Endothelial cell of umbilical vein (primary cell): ENCODE data around the gene RAB36. TPM values are rescaled to one million over a fixed set of nuclear protein-coding genes. Genes with fewer than 3 reads are reported as not detected.

Experiments used
- BruUV-seq: library from RNA; stranded (reverse); fragments of 400-500 nt; replicated peaks from 2 replicates; lab custom pipeline; 2021; lab: Mats Ljungman, UMichigan
- CTCF ChIA-PET: fragments of 300-600, 350-600 bp; sonication (Branson Sonifier 250); formaldehyde crosslinking; loops from one replicate; lab custom pipeline; 2021; ENCODE audit warnings: antibody characterized with exemption, inconsistent platforms; lab: Charles Lee
- POLR2A ChIA-PET: fragments of 300-600, 350-600 bp; sonication (Branson Sonifier 250); formaldehyde crosslinking; loops from one replicate; lab custom pipeline; 2021; ENCODE audit warnings: antibody characterized with exemption, inconsistent platforms; lab: Charles Lee
- DNase-seq: peaks from one replicate; pipeline ENCODE4 v3.0.0-alpha.2; 2011; ENCODE audit warnings: low read depth, low spot score
- FAIRE-seq: peaks from 2 replicates; lab custom pipeline; 2011; peaks lifted over from hg19 to GRCh38; lab: Jason Lieb, UNC
- H2AFZ ChIP-seq: 2 replicates; pipeline ENCODE4 v1.6.0; 2012; ENCODE audit warnings: low read depth, low read length, control low read depth, inconsistent platforms
- H3K27ac ChIP-seq: 2 replicates; pipeline ENCODE4 v1.5.1; 2011; ENCODE audit warnings: low read depth, mild to moderate bottlenecking, control low read depth, low read length, moderate library complexity; ENCODE audit not compliant: insufficient read depth
- H3K27me3 ChIP-seq, 2 experiments: 2 replicates each; pipeline versions ENCODE4 v1.6.0 to v1.6.1; 2011; ENCODE audit warnings: low read length in 2 of 2, mixed read lengths in 1 of 2; ENCODE audit not compliant: control insufficient read depth in 2 of 2, insufficient read depth in 2 of 2
- H3K36me3 ChIP-seq, 2 experiments: 2 replicates in 1 of 2; 3 replicates in 1 of 2; pipeline ENCODE4 v1.5.1; 2011; ENCODE audit warnings: low read length in 2 of 2, mild to moderate bottlenecking in 1 of 2, moderate library complexity in 1 of 2; ENCODE audit not compliant: control insufficient read depth in 2 of 2, insufficient read depth in 2 of 2; ENCODE audit errors: extremely low read depth in 1 of 2
- H3K4me1 ChIP-seq: 3 replicates; pipeline ENCODE4 v1.5.1; 2011; ENCODE audit warnings: mild to moderate bottlenecking, low read length; ENCODE audit not compliant: control insufficient read depth, insufficient read depth; ENCODE audit errors: extremely low read depth
- H3K4me2 ChIP-seq: 2 replicates; pipeline ENCODE4 v1.6.1; 2011; ENCODE audit warnings: low read length, control low read depth, mixed read lengths; ENCODE audit not compliant: insufficient read depth
- H3K4me3 ChIP-seq, 3 experiments: fragments of 200-600 bp in 1 of 3; sonication (generic), shearing (Covaris generic) in 1 of 3; replicated peaks in 1 of 3; 2 replicates each; pipeline ENCODE4 v1.5.1; 2011 to 2016; ENCODE audit warnings: control low read depth in 3 of 3, low read length in 3 of 3, mild to moderate bottlenecking in 2 of 3, inconsistent platforms in 1 of 3, low read depth in 1 of 3, moderate library complexity in 1 of 3; ENCODE audit not compliant: insufficient read depth in 1 of 3
- H3K79me2 ChIP-seq: 2 replicates; pipeline ENCODE4 v1.6.0; 2012; ENCODE audit warnings: low read length, inconsistent platforms; ENCODE audit not compliant: control insufficient read depth, insufficient read depth
- H3K9ac ChIP-seq: replicated peaks from 2 replicates; pipeline ENCODE3; 2011; ENCODE audit warnings: low read length, control low read depth; ENCODE audit not compliant: insufficient read depth; ENCODE audit errors: extremely low read depth
- H3K9me1 ChIP-seq: replicated peaks from 3 replicates; pipeline ENCODE4 v1.6.0; 2011; ENCODE audit warnings: mild to moderate bottlenecking, low read length; ENCODE audit not compliant: control insufficient read depth, insufficient read depth; ENCODE audit errors: extremely low read depth
- H3K9me3 ChIP-seq: replicated peaks from 2 replicates; pipeline ENCODE4 v1.5.1; 2012; ENCODE audit warnings: low read length, inconsistent platforms; ENCODE audit not compliant: control insufficient read depth, insufficient read depth
- H4K20me1 ChIP-seq: replicated peaks from 2 replicates; pipeline ENCODE3; 2011; ENCODE audit warnings: mild to moderate bottlenecking, low read length; ENCODE audit not compliant: control insufficient read depth, insufficient read depth; ENCODE audit errors: extremely low read depth
- CTCF ChIP-seq, 2 donors: IDR thresholded peaks; 1 replicate in 1 of 2; 2 replicates in 1 of 2; pipeline ENCODE4 v1.5.1; 2011; ENCODE audit warnings: low read length in 2 of 2, mild to moderate bottlenecking in 2 of 2, moderate library complexity in 2 of 2, control low read depth in 1 of 2, inconsistent platforms in 1 of 2, low read depth in 1 of 2; ENCODE audit not compliant: insufficient read depth in 1 of 2; ENCODE audit errors: extremely low read depth in 1 of 2
- EZH2 ChIP-seq: IDR thresholded peaks from 2 replicates; pipeline ENCODE4 v1.6.1; 2012; ENCODE audit warnings: borderline replicate concordance, low read depth, mild to moderate bottlenecking, moderate library complexity, low read length, inconsistent platforms; ENCODE audit not compliant: severe bottlenecking
- FOS ChIP-seq: IDR thresholded peaks from 2 replicates; pipeline ENCODE4 v1.6.1; 2011; ENCODE audit warnings: mild to moderate bottlenecking, low read length, moderate library complexity, borderline replicate concordance; ENCODE audit not compliant: insufficient read depth
- GATA2 ChIP-seq: IDR thresholded peaks from 2 replicates; pipeline ENCODE4 v1.7.0; 2011; ENCODE audit warnings: low read depth, mild to moderate bottlenecking, moderate library complexity, mixed read lengths, low read length; ENCODE audit not compliant: insufficient read length, insufficient read depth
- JUN ChIP-seq: IDR thresholded peaks from 2 replicates; pipeline ENCODE4 v1.6.1; 2011; ENCODE audit warnings: borderline replicate concordance, low read depth; ENCODE audit not compliant: insufficient read length, insufficient read depth
- MAX ChIP-seq: IDR thresholded peaks from 2 replicates; pipeline ENCODE4 v1.6.1; 2011; ENCODE audit not compliant: insufficient read depth, insufficient read length
- MYC ChIP-seq: IDR thresholded peaks from one replicate; pipeline ENCODE4 v1.6.1; 2011; ENCODE audit warnings: mild to moderate bottlenecking, low read depth, low read length
- POLR2A ChIP-seq: IDR thresholded peaks from 2 replicates; pipeline ENCODE4 v1.6.1; 2012; ENCODE audit warnings: low read depth, mild to moderate bottlenecking, control low read depth, low read length
- POLR2AphosphoS5 ChIP-seq: IDR thresholded peaks from 2 replicates; pipeline ENCODE4 v1.6.1; 2012; ENCODE audit warnings: low read depth, mild to moderate bottlenecking, control low read depth, low read length, moderate library complexity; ENCODE audit not compliant: insufficient read depth
- dilution Hi-C: fragments of 300-500 bp; cut with MboI; formaldehyde crosslinking; loops from one replicate; pipeline ENCODE4 v1.15.0; 2019; ENCODE audit warnings: low sequenced_read_pairs; ENCODE audit not compliant: extremely low pct_ligation_motif_present
- intact Hi-C: fragments of 100-400 bp; cut with micrococcal nuclease; formaldehyde crosslinking; loops from one replicate; pipeline ENCODE4 v1.10.0; 2022
- polyA plus RNA-seq, 4 experiments: library from polyadenylated mRNA; depleted of rRNA in 3 of 4; stranded (reverse) in 3 of 4; unstranded in 1 of 4; fragments of >200 nt; gene quantifications; 2 replicates each; pipeline versions ENCODE4 v1.2.1 to v1.2.3, GENCODE V29; 2011 to 2012; ENCODE audit warnings: missing spikeins in 1 of 4
- total RNA-seq: library from RNA; stranded (reverse); gene quantifications from 2 replicates; pipeline ENCODE4 v1.2.3, GENCODE V29; 2021

Gene RAB36
- total and polyA plus RNA-seq, 2 donors (not counting 3 experiments of a cell fraction or from before 2014, with no cell fraction given) = 2.7 to 3.1 TPM

- no peak overlapping the region for H3K4me2 ChIP-seq
- H2AFZ ChIP-seq = no peak overlapping the region
- no peaks in the 10 kb centered on the region for H4K20me1 ChIP-seq
- H3K27me3 ChIP-seq = no peaks in the 10 kb centered on the region
- ChIA-PET POLR2A (interaction anchor here (0.5 kb wide), 1 partner anchor 150 kb away, joined by 4 read pairs; no protein-coding TSS in a partner anchor), CTCF (interaction anchor here (1.3 to 1.4 kb wide), 2 partner anchors 132 to 236 kb away, joined by 3 to 4 read pairs; no protein-coding TSS in a partner anchor)
- H3K4me3 ChIP-seq = no peak overlapping the region
- FAIRE-seq = no peak
- no peaks in the 10 kb centered on the region for H3K9me1 ChIP-seq
- H3K9ac ChIP-seq = no peak overlapping the region
- DNase-seq = no peak
- H3K9me3 ChIP-seq = no peaks in the 10 kb centered on the region
- no peak for TF ChIP-seq MYC
- no peak for TF ChIP-seq JUN
- no peak for TF ChIP-seq POLR2A
- no peak for TF ChIP-seq POLR2AphosphoS5
- no peak for TF ChIP-seq FOS
- TF ChIP-seq GATA2 = no peak
- no peak for TF ChIP-seq EZH2
- no peak for TF ChIP-seq MAX
- no peak for TF ChIP-seq CTCF (IDR thresholded peaks at IDR 0.05; ENCODE audit: extremely low read depth in 1 of 2, insufficient read depth in 1 of 2, low read depth in 1 of 2, low read length in 2 of 2)
- dilution Hi-C loops = no loop called here
- no peaks in the 10 kb centered on the region for H3K79me2 ChIP-seq
- BruUV-seq = no TSS peak
- peaks cover 7% of the 10 kb centered on the region for H3K4me1 ChIP-seq
- no peak overlapping the region for H3K27ac ChIP-seq
- intact Hi-C loops = loop anchor here (10.0 kb wide), 1 partner anchor 235 kb away; no protein-coding TSS in a partner anchor
- H3K36me3 ChIP-seq = no peaks in the 10 kb centered on the region
Observed at GRCh38 chr22:23149743-23150238, 4.5 kb downstream of the RAB36 start.
